Measurements from ENCODE around the gene MDM2.

MDM2 gene

GRCh38 chr12:68825569-68826217 is 17.7 kb downstream of the MDM2 start:
- no peaks in the 10 kb centered on the region for H3K4me1 ChIP-seq (ENCODE audit: control insufficient read depth, insufficient read depth, low read length)
- H3K27ac ChIP-seq (ENCODE audit: insufficient read depth, low read depth, low read length, poor library complexity, severe bottlenecking), result no peak overlapping the region
- no peak overlapping the region for H3K4me3 ChIP-seq (ENCODE audit: insufficient read depth, low read depth, low read length)
- no peaks in the 10 kb centered on the region for H3K9me3 ChIP-seq (ENCODE audit: control insufficient read depth, low read length)
- H3K36me3 ChIP-seq (ENCODE audit: control insufficient read depth, insufficient read depth, low read length), result peaks cover 37% of the 10 kb centered on the region
- H3K27me3 ChIP-seq (ENCODE audit: control insufficient read depth, insufficient read depth, low read length, poor library complexity, severe bottlenecking), result no peaks in the 10 kb centered on the region
- 89 to 92% methylated on average over 10 to 11 of the region's 11 CpGs for WGBS, 2 experiments

- 90 to 95% methylated on average over 3 to 5 of the region's 5 CpGs for WGBS, 2 experiments
- H3K4me3 ChIP-seq (ENCODE audit: insufficient read depth, low read depth, low read length), result no peak overlapping the region
- H3K27me3 ChIP-seq (ENCODE audit: control insufficient read depth, insufficient read depth, low read length, poor library complexity, severe bottlenecking), result no peaks in the 10 kb centered on the region
- H3K9me3 ChIP-seq (ENCODE audit: control insufficient read depth, low read length), result no peaks in the 10 kb centered on the region
- no peak overlapping the region for H3K27ac ChIP-seq (ENCODE audit: insufficient read depth, low read depth, low read length, poor library complexity, severe bottlenecking)
- peaks cover 31% of the 10 kb centered on the region for H3K36me3 ChIP-seq (ENCODE audit: control insufficient read depth, insufficient read depth, low read length)
- H3K4me1 ChIP-seq (ENCODE audit: control insufficient read depth, insufficient read depth, low read length), result no peaks in the 10 kb centered on the region
These were observed 20.1 kb downstream of the MDM2 start for GRCh38 chr12:68827895-68828671.

- Histone ChIP-seq H3K27me3 (ENCODE audit: control insufficient read depth, insufficient read depth, low read length, poor library complexity, severe bottlenecking) (no peaks in the 10 kb centered on the region), H3K27ac (ENCODE audit: insufficient read depth, low read depth, low read length, poor library complexity, severe bottlenecking) (no peak overlapping the region), H3K36me3 (ENCODE audit: control insufficient read depth, insufficient read depth, low read length) (peaks cover 26% of the 10 kb centered on the region), H3K4me3 (ENCODE audit: insufficient read depth, low read depth, low read length) (no peak overlapping the region), H3K4me1 (ENCODE audit: control insufficient read depth, insufficient read depth, low read length) (no peaks in the 10 kb centered on the region), H3K9me3 (ENCODE audit: control insufficient read depth, low read length) (no peaks in the 10 kb centered on the region)
- 94 to 96% methylated on average over 5 to 6 of the region's 7 CpGs for WGBS, 2 experiments
These were observed 20.7 kb downstream of the MDM2 start for GRCh38 chr12:68828672-68829068.

GRCh38 chr12:68831272-68831671 is 23.3 kb downstream of the MDM2 start:
- peaks cover 7% of the 10 kb centered on the region for H3K36me3 ChIP-seq (ENCODE audit: control insufficient read depth, insufficient read depth, low read length)

GRCh38 chr12:68831751-68832503 is 23.9 kb downstream of the MDM2 start:
- Histone ChIP-seq H3K4me3 (ENCODE audit: insufficient read depth, low read depth, low read length) (no peak overlapping the region), H3K27ac (ENCODE audit: insufficient read depth, low read depth, low read length, poor library complexity, severe bottlenecking) (no peak overlapping the region), H3K36me3 (ENCODE audit: control insufficient read depth, insufficient read depth, low read length) (peaks cover 7% of the 10 kb centered on the region), H3K4me1 (ENCODE audit: control insufficient read depth, insufficient read depth, low read length) (peaks cover 3% of the 10 kb centered on the region), H3K27me3 (ENCODE audit: control insufficient read depth, insufficient read depth, low read length, poor library complexity, severe bottlenecking) (no peaks in the 10 kb centered on the region), H3K9me3 (ENCODE audit: control insufficient read depth, low read length) (no peaks in the 10 kb centered on the region)
- WGBS, 2 experiments, result 93 to 96% methylated on average over 14 of the region's 14 CpGs

More at GRCh38 chr12:68831272-68831671, 23.3 kb downstream of the MDM2 start:
- Histone ChIP-seq H3K4me1 (ENCODE audit: control insufficient read depth, insufficient read depth, low read length) (peaks cover 3% of the 10 kb centered on the region), H3K4me3 (ENCODE audit: insufficient read depth, low read depth, low read length) (no peak overlapping the region), H3K9me3 (ENCODE audit: control insufficient read depth, low read length) (no peaks in the 10 kb centered on the region), H3K27ac (ENCODE audit: insufficient read depth, low read depth, low read length, poor library complexity, severe bottlenecking) (no peak overlapping the region), H3K27me3 (ENCODE audit: control insufficient read depth, insufficient read depth, low read length, poor library complexity, severe bottlenecking) (no peaks in the 10 kb centered on the region)
- 89 to 91% methylated on average over 6 of the region's 6 CpGs for WGBS, 2 experiments

- Histone ChIP-seq H3K4me3 (ENCODE audit: insufficient read depth, low read depth, low read length) (no peak overlapping the region), H3K4me1 (ENCODE audit: control insufficient read depth, insufficient read depth, low read length) (peaks cover 3% of the 10 kb centered on the region), H3K27ac (ENCODE audit: insufficient read depth, low read depth, low read length, poor library complexity, severe bottlenecking) (no peak overlapping the region), H3K36me3 (ENCODE audit: control insufficient read depth, insufficient read depth, low read length) (peaks cover 12% of the 10 kb centered on the region), H3K27me3 (ENCODE audit: control insufficient read depth, insufficient read depth, low read length, poor library complexity, severe bottlenecking) (no peaks in the 10 kb centered on the region), H3K9me3 (ENCODE audit: control insufficient read depth, low read length) (no peaks in the 10 kb centered on the region)
- WGBS, 2 experiments, result 92 to 93% methylated on average over 4 of the region's 4 CpGs
These were observed 24.5 kb downstream of the MDM2 start for GRCh38 chr12:68832504-68832867.

- peaks cover 18% of the 10 kb centered on the region for H3K36me3 ChIP-seq (ENCODE audit: control insufficient read depth, insufficient read depth, low read length)
- H3K4me3 ChIP-seq (ENCODE audit: insufficient read depth, low read depth, low read length), result no peak overlapping the region
- H3K9me3 ChIP-seq (ENCODE audit: control insufficient read depth, low read length), result no peaks in the 10 kb centered on the region
- H3K27me3 ChIP-seq (ENCODE audit: control insufficient read depth, insufficient read depth, low read length, poor library complexity, severe bottlenecking), result no peaks in the 10 kb centered on the region
- peaks cover 3% of the 10 kb centered on the region for H3K4me1 ChIP-seq (ENCODE audit: control insufficient read depth, insufficient read depth, low read length)
- 92 to 93% methylated on average over 4 of the region's 4 CpGs for WGBS, 2 experiments
- H3K27ac ChIP-seq (ENCODE audit: insufficient read depth, low read depth, low read length, poor library complexity, severe bottlenecking), result no peak overlapping the region
These were observed 25.5 kb downstream of the MDM2 start for GRCh38 chr12:68833508-68833907.

GRCh38 chr12:68835333-68835908 is 27.4 kb downstream of the MDM2 start:
- Histone ChIP-seq H3K27me3 (ENCODE audit: control insufficient read depth, insufficient read depth, low read length, poor library complexity, severe bottlenecking) (no peaks in the 10 kb centered on the region), H3K36me3 (ENCODE audit: control insufficient read depth, insufficient read depth, low read length) (peaks cover 30% of the 10 kb centered on the region), H3K4me3 (ENCODE audit: insufficient read depth, low read depth, low read length) (no peak overlapping the region), H3K4me1 (ENCODE audit: control insufficient read depth, insufficient read depth, low read length) (peaks cover 3% of the 10 kb centered on the region), H3K27ac (ENCODE audit: insufficient read depth, low read depth, low read length, poor library complexity, severe bottlenecking) (no peak overlapping the region), H3K9me3 (ENCODE audit: control insufficient read depth, low read length) (no peaks in the 10 kb centered on the region)
- 58 to 61% methylated on average over 10 of the region's 10 CpGs for WGBS, 2 experiments

GRCh38 chr12:68837215-68837614 is 29.2 kb downstream of the MDM2 start:
- 80 to 83% methylated on average over 1 of the region's 1 CpG for WGBS, 2 experiments
- peaks cover 33% of the 10 kb centered on the region for H3K36me3 ChIP-seq (ENCODE audit: control insufficient read depth, insufficient read depth, low read length)

More at GRCh38 chr12:68837215-68837614, 29.2 kb downstream of the MDM2 start:
- Histone ChIP-seq H3K4me1 (ENCODE audit: control insufficient read depth, insufficient read depth, low read length) (peaks cover 3% of the 10 kb centered on the region), H3K27me3 (ENCODE audit: control insufficient read depth, insufficient read depth, low read length, poor library complexity, severe bottlenecking) (no peaks in the 10 kb centered on the region), H3K27ac (ENCODE audit: insufficient read depth, low read depth, low read length, poor library complexity, severe bottlenecking) (no peak overlapping the region), H3K9me3 (ENCODE audit: control insufficient read depth, low read length) (no peaks in the 10 kb centered on the region), H3K4me3 (ENCODE audit: insufficient read depth, low read depth, low read length) (no peak overlapping the region)

All from ectodermal cell (in vitro differentiated cells).